Activated CD4-positive, alpha-beta T cell treated with anti-CD3 and anti-CD28 coated beads, Interleukin-2, amount 50 U/mL, for 48 hours (primary cell): ENCODE measurements around the gene XKR7.

Source experiments
- DNase-seq, 2 experiments: peaks; one replicate each; pipeline ENCODE4 v3.0.0-alpha.2; 2020

XKR7 gene

DNA sequence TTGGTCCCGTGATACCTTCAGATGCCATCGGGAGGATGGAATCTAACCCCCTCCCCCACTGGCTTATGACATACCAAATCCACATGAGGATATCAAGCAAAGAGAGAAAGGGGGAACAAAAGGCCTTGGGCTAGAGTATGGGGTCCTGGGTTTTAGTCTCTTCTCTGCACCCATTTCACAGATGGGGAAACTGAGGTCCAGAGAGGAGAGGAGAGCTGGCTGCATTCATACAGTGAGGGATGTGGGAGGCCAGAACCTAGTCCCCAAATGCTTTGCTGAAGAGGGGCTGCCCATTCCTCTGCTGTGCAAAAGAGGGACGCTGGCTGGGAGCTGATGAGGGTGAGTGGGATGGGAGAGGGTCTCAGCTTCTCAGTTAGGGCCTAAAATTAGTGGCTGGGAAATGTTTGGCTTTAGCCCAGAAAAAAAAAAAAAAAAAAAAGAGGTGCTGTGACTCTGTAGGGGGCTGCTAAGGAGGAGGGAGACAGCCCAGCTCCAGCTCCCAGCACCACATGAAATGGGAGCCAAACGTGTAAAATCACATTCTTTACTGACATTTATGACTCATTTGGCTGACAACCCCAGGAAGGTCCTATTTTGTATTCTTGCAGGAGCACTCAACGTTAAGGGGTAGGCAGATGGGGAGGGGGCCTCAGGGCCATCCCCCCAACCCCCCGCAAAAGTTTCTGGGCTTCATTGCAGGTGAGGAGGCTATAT lies 11.9 kb downstream of the XKR7 start:
- no peak for DNase-seq

GRCh38 chr20:31981784-31982183 lies 13.8 kb downstream of the XKR7 start:
- no peak for DNase-seq

GRCh38 chr20:31984981-31985471 lies 17.1 kb downstream of the XKR7 start:
- DNase-seq: no peak

DNA sequence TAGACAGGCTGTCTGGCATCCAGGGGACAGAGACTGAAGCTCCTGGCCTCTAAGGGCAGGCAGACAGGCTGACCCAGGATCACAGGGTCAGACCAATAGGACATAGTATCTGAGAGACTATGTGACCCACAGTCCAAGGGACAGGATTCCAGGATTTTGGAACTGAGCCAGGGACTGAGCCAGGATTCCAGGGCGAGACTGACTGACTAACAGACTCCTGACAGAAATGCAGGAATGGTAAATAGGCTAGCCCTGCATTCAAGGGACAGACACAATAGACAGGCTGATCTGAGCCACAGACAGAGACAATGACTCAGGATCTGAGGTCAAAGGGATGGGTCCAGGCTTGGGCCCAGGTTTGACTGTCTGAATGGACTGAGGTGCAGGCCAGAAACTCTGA lies 19.8 kb downstream of the XKR7 start:
- no peak for DNase-seq

- no peak for DNase-seq
Observed at GRCh38 chr20:31988430-31989015, 20.6 kb downstream of the XKR7 start.

DNA sequence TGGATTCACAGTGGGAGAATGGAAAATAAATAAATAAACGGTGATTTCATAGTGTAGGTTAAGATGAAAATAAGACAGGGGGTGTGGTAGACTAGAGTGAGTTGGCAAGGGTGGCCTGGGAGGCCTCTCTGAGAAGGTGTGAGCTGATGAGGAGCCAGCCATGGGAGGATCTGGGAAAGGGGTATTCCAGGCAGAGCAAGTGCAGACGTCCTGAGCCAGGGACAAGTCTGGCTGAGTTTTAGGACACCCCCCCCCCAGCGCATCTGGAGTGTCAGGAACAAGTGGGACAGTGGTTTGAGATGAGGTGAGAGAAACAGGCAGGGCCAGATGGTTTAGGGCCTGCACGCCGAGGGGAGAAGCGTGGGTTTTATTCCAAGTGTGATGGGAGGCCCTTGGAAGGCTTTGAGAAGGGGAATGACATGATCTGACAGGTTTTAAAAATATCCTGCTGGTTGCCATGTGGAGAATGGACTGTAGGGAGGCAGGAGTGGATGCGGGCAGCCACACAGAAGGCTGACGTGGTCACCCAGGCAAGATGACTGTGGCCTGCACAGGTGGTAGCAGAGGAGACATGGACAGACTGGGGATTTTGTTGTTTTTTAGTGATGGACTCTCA lies 21.2 kb downstream of the XKR7 start:
- DNase-seq: no peak

DNA sequence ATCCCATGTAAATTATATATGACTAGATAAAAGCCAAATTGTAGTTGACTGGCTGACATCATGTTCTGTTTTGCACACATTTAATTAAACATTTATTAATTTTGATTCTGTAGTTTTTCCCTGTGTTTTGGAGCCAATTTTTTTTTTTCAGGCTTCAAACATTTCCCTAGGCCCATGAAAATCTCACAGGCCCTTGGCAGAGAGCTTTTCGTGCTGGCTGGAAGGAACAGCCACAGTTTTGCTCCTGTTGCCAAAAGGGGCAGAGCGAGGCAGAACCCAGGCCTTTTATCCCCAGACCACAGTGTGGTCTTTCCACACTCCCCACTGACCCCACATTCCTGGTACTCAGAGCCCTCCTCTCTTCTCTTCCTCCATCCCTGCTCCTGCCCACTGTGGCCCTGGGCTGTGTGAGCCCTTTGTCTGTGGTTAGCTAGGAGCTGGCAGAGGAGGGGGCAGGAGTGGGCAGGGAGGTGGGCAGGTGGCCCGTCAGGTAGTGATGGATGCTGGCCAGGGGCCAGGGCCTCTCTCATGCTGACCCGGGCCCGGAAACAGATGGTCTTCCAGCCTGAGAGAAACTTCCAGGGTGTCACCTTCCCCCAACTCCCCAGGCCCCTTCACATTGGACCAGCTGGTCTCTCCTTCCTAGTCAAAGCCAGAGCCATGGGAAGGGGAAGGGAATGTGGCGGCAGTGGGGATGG lies 22.8 kb downstream of the XKR7 start:
- DNase-seq: no peak

GRCh38 chr20:31991339-31991705 lies 23.4 kb downstream of the XKR7 start:
- no peak for DNase-seq

GRCh38 chr20:31992086-31992485 lies 24.1 kb downstream of the XKR7 start:
- DNase-seq: no peak

DNA sequence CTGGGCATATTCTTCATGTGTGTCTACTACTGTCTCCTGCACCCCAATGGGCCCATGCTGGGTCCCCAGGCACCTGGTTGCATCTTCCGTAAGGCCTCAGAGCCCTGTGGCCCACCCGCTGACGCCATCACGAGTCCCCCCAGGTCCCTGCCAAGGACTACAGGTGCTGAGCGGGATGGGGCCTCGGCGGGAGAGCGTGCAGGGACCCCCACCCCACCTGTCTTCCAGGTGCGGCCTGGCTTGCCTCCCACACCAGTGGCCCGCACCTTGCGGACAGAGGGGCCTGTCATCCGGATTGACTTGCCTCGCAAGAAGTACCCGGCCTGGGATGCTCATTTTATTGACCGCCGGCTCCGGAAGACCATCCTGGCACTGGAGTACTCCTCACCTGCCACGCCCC lies 29.0 kb downstream of the XKR7 start:
- DNase-seq: no peak

DNA sequence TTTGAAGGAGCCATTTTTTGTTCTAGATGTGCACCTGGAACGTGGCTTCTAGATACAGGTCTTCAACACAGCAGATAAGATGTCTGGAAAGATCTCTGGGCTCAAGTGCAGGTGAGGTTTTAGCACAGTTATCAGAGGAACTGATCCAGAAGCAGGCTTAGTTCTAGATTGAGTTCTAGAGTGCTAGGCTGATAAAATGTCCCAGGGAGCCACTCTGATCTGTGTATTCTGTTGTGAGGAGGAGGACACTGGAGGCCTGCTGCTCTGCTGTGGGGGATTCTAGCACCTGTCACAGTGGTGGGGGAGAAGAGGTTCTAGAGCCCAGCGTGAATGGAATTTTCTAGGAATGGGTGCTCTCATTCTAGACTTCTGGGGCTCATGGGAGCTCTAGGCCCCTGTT lies 30.3 kb downstream of the XKR7 start:
- no peak for DNase-seq

DNA sequence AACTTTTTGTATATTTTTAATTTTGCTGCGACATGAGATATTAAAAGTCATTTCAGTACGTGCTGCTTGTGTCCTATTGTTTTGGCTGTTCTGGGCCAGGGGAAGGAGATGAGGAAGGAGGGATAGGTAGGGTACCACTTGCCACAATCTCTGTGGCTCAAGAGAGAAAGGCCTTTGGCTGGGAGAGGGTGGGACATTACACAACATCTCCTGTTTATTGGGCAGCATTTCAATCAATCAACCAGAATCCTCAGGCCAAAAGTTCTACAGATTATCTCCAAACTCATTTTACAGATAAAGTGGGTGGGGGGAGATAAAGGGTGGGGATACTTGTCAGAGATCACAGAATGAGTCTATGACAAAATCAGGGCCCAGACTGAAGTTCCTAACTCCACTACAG lies 35.4 kb downstream of the XKR7 start:
- DNase-seq: no peak

DNA sequence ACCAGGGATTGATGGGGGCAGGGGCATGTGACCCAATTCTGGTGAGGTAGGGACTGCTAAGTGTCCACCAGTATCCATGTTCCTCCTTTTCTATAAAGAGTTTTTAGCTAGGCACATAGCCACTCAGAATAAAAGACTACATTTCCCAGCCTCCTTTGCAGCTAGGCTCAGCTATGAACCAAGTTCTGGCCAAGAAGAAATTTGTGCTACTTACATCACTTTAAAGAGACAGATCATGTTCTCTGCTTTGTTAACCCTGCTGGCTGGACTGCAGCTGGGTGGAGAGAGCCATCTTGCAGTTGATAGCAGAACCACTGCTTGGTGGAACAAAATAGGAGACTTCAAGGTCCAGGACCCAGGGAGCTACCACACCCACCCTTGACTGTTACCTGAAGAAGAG lies 37.0 kb downstream of the XKR7 start:
- no peak for DNase-seq

DNA sequence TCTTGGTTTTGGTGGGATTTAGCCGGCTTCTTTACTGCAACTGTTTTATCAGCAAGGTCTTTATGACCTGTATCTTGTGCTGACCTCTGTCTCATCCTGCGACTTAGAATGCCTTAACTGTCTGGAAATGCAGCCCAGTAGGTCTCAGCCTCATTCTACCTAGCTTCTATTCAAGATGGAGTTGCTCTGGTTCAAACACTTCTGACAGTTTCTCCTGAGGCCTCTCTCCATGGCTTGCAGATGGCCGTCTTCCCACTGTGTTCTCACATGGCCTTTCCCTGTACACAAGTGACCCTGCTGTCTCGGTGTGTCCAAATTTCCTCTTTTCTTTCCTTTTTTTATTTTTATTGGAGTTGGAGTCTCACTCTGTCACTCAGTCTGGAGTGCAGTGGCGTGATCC lies 38.1 kb downstream of the XKR7 start:
- DNase-seq: no peak

- no peak for DNase-seq
Observed at GRCh38 chr20:32006841-32007786, 39.2 kb downstream of the XKR7 start.

DNA sequence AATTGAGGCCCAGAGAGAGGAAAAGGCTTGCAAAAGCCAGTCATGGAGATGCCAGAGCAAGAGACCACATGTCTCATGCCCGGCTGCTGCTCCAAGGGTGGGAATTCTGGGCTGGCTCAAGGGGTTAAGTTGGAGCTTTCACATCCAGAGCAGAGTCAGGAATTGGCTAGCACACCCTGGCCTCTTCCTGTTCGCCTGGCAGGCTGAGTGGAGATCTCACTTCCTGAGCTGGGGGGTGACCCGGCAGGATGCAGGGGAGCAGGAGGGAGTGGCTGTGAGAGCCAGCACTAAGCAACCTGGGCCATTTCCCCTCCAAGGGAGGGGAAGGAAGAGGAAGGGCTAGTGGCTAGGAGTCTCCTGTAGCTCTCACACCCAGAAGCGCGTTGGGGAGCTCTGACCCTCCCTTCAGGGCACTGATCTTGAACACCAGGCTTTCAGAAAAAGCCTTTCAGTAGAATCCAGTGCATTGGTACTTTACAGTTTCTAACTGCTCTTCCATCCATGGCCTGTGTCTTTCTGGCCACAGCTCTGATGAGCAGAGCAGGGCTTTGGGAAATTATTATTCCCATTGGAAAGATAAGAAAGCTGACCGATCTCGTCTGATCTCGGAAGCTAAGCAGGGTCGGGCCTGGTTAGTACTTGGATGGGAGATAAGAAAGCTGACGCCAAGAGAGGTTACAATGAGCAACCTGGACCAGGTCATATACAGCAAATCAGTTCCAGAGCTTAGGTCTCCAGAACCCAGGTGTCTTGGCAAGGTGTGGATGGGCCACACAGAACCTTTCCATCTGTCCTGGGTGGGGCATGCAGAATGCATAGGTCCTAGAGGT lies 40.1 kb downstream of the XKR7 start:
- no peak for DNase-seq

DNA sequence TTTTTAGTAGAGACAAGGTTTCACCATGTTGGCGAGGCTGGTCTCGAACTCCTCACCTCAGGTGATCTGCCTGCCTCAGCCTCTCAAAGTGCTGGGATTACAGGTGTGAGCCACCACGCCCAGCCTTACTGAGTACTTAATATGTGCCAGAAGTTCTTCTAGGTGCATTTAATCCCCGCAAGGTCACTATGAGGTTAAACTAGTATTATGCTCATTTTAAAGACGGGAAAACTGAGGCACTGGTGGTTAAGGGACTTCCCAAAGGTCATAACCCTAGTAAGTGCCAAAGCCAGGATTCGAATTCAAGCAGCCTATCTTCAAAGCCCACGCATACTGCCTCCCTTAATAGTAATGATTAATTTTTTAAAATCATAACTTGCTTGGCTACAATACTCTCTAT lies 41.6 kb downstream of the XKR7 start:
- DNase-seq: no peak

DNA sequence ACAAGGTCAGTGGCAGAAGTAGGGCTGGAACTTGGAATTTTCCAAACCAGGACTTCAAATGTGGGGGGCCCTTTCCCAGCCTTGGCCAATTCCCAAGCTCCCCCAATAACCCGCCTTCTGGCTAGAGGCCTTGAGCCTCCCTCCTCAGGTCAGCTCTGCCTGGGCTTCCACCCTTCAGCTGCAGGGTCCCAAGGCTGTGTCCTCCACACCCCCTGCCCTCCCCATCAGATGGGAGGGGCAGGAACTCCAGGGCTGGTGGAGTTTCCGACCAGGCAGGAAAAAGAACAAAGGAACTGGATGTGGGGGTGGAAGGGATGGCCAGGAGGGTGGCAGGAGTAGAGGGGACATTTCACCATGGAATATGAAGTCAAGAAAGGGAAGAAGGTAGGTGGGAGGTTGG lies 42.1 kb downstream of the XKR7 start, which contains the start of gene CCM2L:
CCM2L (plus strand) TSS at position 338 of the 400 bp plus-strand sequence; CDS start at position 355, 17 bp downstream.
- no peak for DNase-seq

GRCh38 chr20:32010666-32011065 lies 42.7 kb downstream of the XKR7 start:
- DNase-seq: no peak

DNA sequence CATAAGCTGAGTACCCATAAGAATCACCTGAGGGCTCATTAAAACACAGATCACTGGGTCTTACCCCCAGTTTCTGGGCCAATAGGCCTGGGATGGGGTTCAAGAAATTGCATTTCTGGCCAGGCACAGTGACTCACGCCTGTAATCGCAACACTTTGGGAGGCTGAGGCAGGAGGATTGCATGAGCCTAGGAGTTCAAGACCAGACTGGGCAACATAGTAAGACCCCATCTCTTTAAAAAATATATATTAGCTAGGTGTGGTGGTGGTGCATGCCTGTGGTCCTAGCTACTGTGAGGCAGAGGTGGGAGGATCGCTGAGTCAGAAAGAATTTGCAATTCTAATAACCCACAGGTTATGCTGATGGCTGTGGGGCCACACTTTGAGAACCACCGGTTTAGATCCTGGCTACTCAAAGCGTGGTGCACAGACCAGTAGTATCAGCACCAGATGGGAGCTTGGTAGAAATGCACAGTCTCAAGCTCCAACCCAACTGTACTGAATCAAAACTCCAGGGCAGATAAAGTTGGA lies 44.3 kb downstream of the XKR7 start:
- no peak for DNase-seq

GRCh38 chr20:32013326-32013725 lies 45.4 kb downstream of the XKR7 start:
- no peak for DNase-seq
